Measurements from ENCODE around the gene SCARF2. TPM values are rescaled to one million over a fixed set of nuclear protein-coding genes. Genes with fewer than 3 reads are reported as not detected.

SCARF2 gene
- polyA plus RNA-seq, 1 donor from 2014 or later = 5.0 TPM

DNA sequence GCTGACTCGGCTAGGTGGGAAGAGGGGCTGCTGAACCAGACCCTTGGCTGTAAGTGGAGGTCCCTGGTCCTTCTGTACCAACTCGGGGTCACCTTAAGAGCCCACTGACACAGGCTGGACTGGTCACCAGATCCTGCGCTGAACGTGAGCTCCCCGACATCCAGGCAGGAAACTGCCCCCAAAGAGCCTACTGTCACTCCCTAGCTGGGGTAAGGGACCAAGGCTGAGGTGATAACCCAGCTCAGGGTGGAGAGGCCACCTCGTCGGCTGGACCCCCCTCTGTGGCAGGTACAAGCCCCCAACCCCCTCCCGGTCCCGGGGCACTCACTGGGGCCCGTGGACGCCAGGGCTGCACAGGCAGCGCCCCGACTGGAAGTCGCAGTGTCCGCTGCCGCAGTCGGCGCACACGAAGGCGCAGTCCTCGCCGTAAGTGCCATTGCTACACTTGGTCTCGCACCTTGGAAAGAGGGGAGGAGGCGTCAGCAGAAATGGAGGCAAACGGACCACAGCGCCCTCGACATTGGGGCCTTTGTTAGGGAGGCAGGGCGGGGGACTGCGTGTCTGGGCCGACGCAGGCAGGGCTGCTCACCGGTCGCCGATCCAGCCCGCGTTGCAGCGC is 7.4 kb downstream of the SCARF2 start:
- no peak overlapping the region for H3K27ac ChIP-seq (ENCODE audit: low read length)
- H3K79me2 ChIP-seq (replicated peaks; ENCODE audit: insufficient read depth, low read length) = no peaks in the 10 kb centered on the region
- H3K9me2 ChIP-seq (ENCODE audit: insufficient read depth, low read length) = no peaks in the 10 kb centered on the region
- H3K9ac ChIP-seq (ENCODE audit: low read length) = peak overlapping the region; percentile 50
- H3K4me2 ChIP-seq (ENCODE audit: low read length) = no peak overlapping the region
- no peaks in the 10 kb centered on the region for H3K9me3 ChIP-seq (ENCODE audit: low read length)
- no peaks in the 10 kb centered on the region for H4K20me1 ChIP-seq (ENCODE audit: insufficient read depth)
- no peaks in the 10 kb centered on the region for H3K36me3 ChIP-seq (ENCODE audit: insufficient read depth, low read length)
- H3K27me3 ChIP-seq (ENCODE audit: insufficient read depth, low read depth, low read length) = peaks cover 56% of the 10 kb centered on the region
- H2AFZ ChIP-seq (ENCODE audit: low read depth, low read length) = no peak overlapping the region
- peak overlapping the region; percentile 73 for H3K4me3 ChIP-seq (ENCODE audit: low read length)
- no peaks in the 10 kb centered on the region for H3F3A ChIP-seq (ENCODE audit: insufficient read depth, low read length, poor library complexity, severe bottlenecking)
- TF ChIP-seq EZH2 (IDR thresholded peaks at IDR 0.05; ENCODE audit: borderline replicate concordance, insufficient read depth, low read length, poor library complexity, severe bottlenecking) = no peak
- no peak for TF ChIP-seq TAF1 (IDR thresholded peaks at IDR 0.05; ENCODE audit: low read depth)
- TF ChIP-seq SMC3 (conservative IDR thresholded peaks at IDR 0.05; ENCODE audit: poor library complexity) = no peak

DNA sequence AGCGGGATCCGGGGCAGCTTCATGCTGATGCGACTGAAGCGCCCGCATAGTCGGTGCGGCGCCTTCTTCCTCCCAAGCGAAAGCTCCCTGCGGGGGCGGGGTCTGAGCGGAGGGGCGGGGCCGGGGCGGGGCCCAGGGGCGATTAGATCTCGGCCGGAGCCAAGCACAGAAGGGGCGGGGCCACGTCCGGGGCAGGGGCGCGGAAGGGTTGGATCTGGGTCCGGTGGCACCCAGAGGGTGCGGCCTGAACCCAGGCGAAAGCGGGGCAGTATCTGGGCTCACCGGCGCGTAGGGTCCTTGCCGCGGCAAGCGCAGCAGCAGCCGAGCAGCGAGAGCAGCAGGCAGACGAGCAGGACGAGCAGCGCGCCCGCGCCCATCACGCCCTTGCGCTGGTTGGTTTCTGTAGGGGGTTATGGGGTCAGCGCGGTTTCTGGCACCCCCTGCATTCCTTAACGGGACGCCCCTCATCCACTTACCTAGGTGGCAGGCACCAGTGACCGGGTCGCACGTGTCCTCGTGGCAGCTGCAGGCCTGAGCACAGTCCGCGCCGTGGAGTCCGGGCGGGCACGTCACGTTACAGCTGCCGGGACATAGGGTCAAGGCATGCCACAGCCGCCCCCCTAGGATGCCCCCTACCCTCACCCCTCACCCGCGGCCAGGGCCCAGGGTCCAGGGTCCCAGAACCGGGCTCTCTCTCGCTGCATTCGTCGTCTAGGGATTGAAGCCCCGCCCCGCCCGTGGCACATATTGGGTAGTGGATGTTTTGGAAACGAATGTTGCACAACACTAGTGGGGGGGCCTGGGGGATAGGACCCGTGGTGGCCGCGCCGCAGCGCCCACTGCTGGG is 8.1 kb downstream of the SCARF2 start:
- H3K27me3 ChIP-seq (ENCODE audit: insufficient read depth, low read depth, low read length) = peaks cover 50% of the 10 kb centered on the region
- no peaks in the 10 kb centered on the region for H3K9me3 ChIP-seq (ENCODE audit: low read length)
- TF ChIP-seq POLR2AphosphoS5 (IDR thresholded peaks at IDR 0.05) = no peak
- TF ChIP-seq RAD21 (conservative IDR thresholded peaks at IDR 0.05) = no peak
- TF ChIP-seq CTCF (IDR thresholded peaks at IDR 0.05; ENCODE audit: poor library complexity, severe bottlenecking) = no peak
- no peak for TF ChIP-seq TAF1 (IDR thresholded peaks at IDR 0.05; ENCODE audit: low read depth)
- no peak for TF ChIP-seq EP300 (conservative IDR thresholded peaks at IDR 0.05; ENCODE audit: poor library complexity, severe bottlenecking)
- TF ChIP-seq SMC3 (conservative IDR thresholded peaks at IDR 0.05; ENCODE audit: poor library complexity) = no peak
- TF ChIP-seq EZH2 (IDR thresholded peaks at IDR 0.05; ENCODE audit: borderline replicate concordance, insufficient read depth, low read length, poor library complexity, severe bottlenecking) = no peak
- TF ChIP-seq, protein P1, sequence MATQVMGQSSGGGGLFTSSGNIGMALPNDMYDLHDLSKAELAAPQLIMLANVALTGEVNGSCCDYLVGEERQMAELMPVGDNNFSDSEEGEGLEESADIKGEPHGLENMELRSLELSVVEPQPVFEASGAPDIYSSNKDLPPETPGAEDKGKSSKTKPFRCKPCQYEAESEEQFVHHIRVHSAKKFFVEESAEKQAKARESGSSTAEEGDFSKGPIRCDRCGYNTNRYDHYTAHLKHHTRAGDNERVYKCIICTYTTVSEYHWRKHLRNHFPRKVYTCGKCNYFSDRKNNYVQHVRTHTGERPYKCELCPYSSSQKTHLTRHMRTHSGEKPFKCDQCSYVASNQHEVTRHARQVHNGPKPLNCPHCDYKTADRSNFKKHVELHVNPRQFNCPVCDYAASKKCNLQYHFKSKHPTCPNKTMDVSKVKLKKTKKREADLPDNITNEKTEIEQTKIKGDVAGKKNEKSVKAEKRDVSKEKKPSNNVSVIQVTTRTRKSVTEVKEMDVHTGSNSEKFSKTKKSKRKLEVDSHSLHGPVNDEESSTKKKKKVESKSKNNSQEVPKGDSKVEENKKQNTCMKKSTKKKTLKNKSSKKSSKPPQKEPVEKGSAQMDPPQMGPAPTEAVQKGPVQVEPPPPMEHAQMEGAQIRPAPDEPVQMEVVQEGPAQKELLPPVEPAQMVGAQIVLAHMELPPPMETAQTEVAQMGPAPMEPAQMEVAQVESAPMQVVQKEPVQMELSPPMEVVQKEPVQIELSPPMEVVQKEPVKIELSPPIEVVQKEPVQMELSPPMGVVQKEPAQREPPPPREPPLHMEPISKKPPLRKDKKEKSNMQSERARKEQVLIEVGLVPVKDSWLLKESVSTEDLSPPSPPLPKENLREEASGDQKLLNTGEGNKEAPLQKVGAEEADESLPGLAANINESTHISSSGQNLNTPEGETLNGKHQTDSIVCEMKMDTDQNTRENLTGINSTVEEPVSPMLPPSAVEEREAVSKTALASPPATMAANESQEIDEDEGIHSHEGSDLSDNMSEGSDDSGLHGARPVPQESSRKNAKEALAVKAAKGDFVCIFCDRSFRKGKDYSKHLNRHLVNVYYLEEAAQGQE (IDR thresholded peaks at IDR 0.05; ENCODE audit: borderline replicate concordance) = no peak
- TF ChIP-seq MXI1 (conservative IDR thresholded peaks at IDR 0.05; ENCODE audit: poor library complexity, severe bottlenecking) = no peak
- H3K4me2 ChIP-seq (ENCODE audit: low read length) = no peak overlapping the region
- H3K9ac ChIP-seq (ENCODE audit: low read length) = no peak overlapping the region
- H3K4me3 ChIP-seq (ENCODE audit: low read length) = peak overlapping the region; percentile 58
- no peaks in the 10 kb centered on the region for H3K36me3 ChIP-seq (ENCODE audit: insufficient read depth, low read length)
- no peaks in the 10 kb centered on the region for H3F3A ChIP-seq (ENCODE audit: insufficient read depth, low read length, poor library complexity, severe bottlenecking)
- H2AFZ ChIP-seq (ENCODE audit: low read depth, low read length) = no peak overlapping the region
- no peaks in the 10 kb centered on the region for H3K79me2 ChIP-seq (replicated peaks; ENCODE audit: insufficient read depth, low read length)
- H3K27ac ChIP-seq (ENCODE audit: low read length) = no peak overlapping the region
- H3K9me2 ChIP-seq (ENCODE audit: insufficient read depth, low read length) = no peaks in the 10 kb centered on the region
- H4K20me1 ChIP-seq (ENCODE audit: insufficient read depth) = no peaks in the 10 kb centered on the region

Measured in neural cell (in vitro differentiated cells).